Measurements from ENCODE around the gene GATD1.

GRCh38 chr11:802018-802617 is 24.8 kb upstream of the GATD1 start:
- TF ChIP-seq POLR2AphosphoS5 (IDR thresholded peaks at IDR 0.05) (no peak), POLR2A (IDR thresholded peaks at IDR 0.05) (no peak), CTCF (IDR thresholded peaks at IDR 0.05) (no peak)
